GM06990 (cell line): ENCODE measurements around the gene DLK2.

Source experiments
- DNase-seq: peaks from one replicate; pipeline ENCODE4 v3.0.0-alpha.2; 2011; ENCODE audit not compliant: insufficient read length; ENCODE audit errors: extremely low read depth
- H3K27me3 ChIP-seq: replicated peaks from 2 replicates; pipeline ENCODE4 v1.6.0; 2011; ENCODE audit warnings: low read length; ENCODE audit not compliant: control insufficient read depth, insufficient read depth
- H3K36me3 ChIP-seq: 2 replicates; pipeline ENCODE4 v1.5.1; 2011; ENCODE audit warnings: low read length; ENCODE audit not compliant: control insufficient read depth, insufficient read depth
- H3K4me3 ChIP-seq: replicated peaks from 2 replicates; pipeline ENCODE4 v1.5.1; 2011; ENCODE audit warnings: low read depth, mild to moderate bottlenecking, control low read depth, low read length
- TF ChIP-seq, protein P1 (sequence below): IDR thresholded peaks from 2 replicates; pipeline ENCODE4 v1.5.1; 2011; ENCODE audit warnings: low read length, control low read depth, mild to moderate bottlenecking, inconsistent platforms; ENCODE audit not compliant: insufficient read depth, poor library complexity, severe bottlenecking

The DLK2 gene

DNA sequence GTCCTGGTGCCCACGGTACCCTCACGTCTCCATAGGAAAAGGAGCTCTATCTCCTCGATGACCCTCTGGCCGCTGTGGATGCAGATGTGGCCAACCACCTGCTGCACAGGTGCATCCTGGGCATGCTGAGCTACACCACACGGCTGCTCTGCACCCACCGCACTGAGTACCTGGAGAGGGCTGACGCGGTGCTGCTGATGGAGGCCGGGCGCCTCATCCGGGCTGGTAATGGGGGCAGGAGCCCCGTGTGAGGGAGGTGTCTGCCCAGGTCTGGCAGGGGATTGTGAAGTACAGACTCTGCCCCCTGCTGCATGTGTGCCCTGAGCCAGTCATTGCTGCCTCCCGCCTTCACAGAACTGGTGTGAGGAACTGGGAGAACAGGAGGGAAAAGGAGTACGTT, 12.4 kb downstream of the DLK2 start:
- Histone ChIP-seq H3K36me3 (peaks cover 46% of the 10 kb centered on the region), H3K27me3 (no peaks in the 10 kb centered on the region), H3K4me3 (no peak overlapping the region)
- TF ChIP-seq, protein P1, sequence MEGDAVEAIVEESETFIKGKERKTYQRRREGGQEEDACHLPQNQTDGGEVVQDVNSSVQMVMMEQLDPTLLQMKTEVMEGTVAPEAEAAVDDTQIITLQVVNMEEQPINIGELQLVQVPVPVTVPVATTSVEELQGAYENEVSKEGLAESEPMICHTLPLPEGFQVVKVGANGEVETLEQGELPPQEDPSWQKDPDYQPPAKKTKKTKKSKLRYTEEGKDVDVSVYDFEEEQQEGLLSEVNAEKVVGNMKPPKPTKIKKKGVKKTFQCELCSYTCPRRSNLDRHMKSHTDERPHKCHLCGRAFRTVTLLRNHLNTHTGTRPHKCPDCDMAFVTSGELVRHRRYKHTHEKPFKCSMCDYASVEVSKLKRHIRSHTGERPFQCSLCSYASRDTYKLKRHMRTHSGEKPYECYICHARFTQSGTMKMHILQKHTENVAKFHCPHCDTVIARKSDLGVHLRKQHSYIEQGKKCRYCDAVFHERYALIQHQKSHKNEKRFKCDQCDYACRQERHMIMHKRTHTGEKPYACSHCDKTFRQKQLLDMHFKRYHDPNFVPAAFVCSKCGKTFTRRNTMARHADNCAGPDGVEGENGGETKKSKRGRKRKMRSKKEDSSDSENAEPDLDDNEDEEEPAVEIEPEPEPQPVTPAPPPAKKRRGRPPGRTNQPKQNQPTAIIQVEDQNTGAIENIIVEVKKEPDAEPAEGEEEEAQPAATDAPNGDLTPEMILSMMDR, result no peak
- no peak for DNase-seq

GRCh38 chr6:43437700-43438099, 17.6 kb downstream of the DLK2 start:
- Histone ChIP-seq H3K27me3 (no peaks in the 10 kb centered on the region), H3K36me3 (peaks cover 36% of the 10 kb centered on the region), H3K4me3 (no peak overlapping the region)
- no peak for DNase-seq
- TF ChIP-seq, protein P1, result no peak

GRCh38 chr6:43436577-43437282, 18.6 kb downstream of the DLK2 start:
- TF ChIP-seq, protein P1, result no peak
- H3K4me3 ChIP-seq, result no peak overlapping the region
- peaks cover 39% of the 10 kb centered on the region for H3K36me3 ChIP-seq
- DNase-seq, result no peak
- no peaks in the 10 kb centered on the region for H3K27me3 ChIP-seq

GRCh38 chr6:43435682-43436437, 19.5 kb downstream of the DLK2 start:
- no peak for DNase-seq
- Histone ChIP-seq H3K27me3 (no peaks in the 10 kb centered on the region), H3K4me3 (no peak overlapping the region), H3K36me3 (peaks cover 38% of the 10 kb centered on the region)
- TF ChIP-seq, protein P1, result no peak

GRCh38 chr6:43434943-43435342, 20.4 kb downstream of the DLK2 start:
- H3K4me3 ChIP-seq, result no peak overlapping the region
- no peaks in the 10 kb centered on the region for H3K27me3 ChIP-seq
- H3K36me3 ChIP-seq, result peaks cover 35% of the 10 kb centered on the region
- no peak for DNase-seq
- TF ChIP-seq, protein P1, result no peak
